Measurements from ENCODE around the gene ZNF524.
"Not testable (repeated sequence)": the region's sequence is repeated elsewhere in the genome, so short reads cannot be mapped to it uniquely, and the experiment has no call there.

ZNF524 gene

GRCh38 chr19:55576746-55577145, 23.3 kb upstream of the ZNF524 start:
- TF ChIP-seq JUND (IDR thresholded peaks at IDR 0.05; ENCODE audit: low read depth): no peak
- DNase-seq (ENCODE audit: low read depth in 1 of 2, low spot score in 1 of 2): no peak
- in situ Hi-C loops (cut with HindIII; ENCODE audit: low pct_unique_long_range_greater_than_20kb, low sequenced_read_pairs): no loop called here

GRCh38 chr19:55578031-55578760, 21.9 kb upstream of the ZNF524 start:
- TF ChIP-seq JUND (IDR thresholded peaks at IDR 0.05; ENCODE audit: low read depth): no peak
- in situ Hi-C loops (cut with HindIII; ENCODE audit: low pct_unique_long_range_greater_than_20kb, low sequenced_read_pairs): no loop called here
- DNase-seq (ENCODE audit: low read depth in 1 of 2, low spot score in 1 of 2): no peak

- no peak for TF ChIP-seq JUND (IDR thresholded peaks at IDR 0.05; ENCODE audit: low read depth)
- no peak for DNase-seq (ENCODE audit: low read depth in 1 of 2, low spot score in 1 of 2)
- in situ Hi-C loops (cut with HindIII; ENCODE audit: low pct_unique_long_range_greater_than_20kb, low sequenced_read_pairs): no loop called here
Measured at GRCh38 chr19:55578761-55579747, 21.0 kb upstream of the ZNF524 start.

- in situ Hi-C loops (cut with HindIII; ENCODE audit: low pct_unique_long_range_greater_than_20kb, low sequenced_read_pairs): no loop called here
- no peak for TF ChIP-seq JUND (IDR thresholded peaks at IDR 0.05; ENCODE audit: low read depth)
- no peak for DNase-seq (ENCODE audit: low read depth in 1 of 2, low spot score in 1 of 2)
Measured at GRCh38 chr19:55579766-55580621, 20.1 kb upstream of the ZNF524 start.

- DNase-seq (ENCODE audit: low read depth in 1 of 2, low spot score in 1 of 2): peak; percentile 67 to 89
- no peak for TF ChIP-seq JUND (IDR thresholded peaks at IDR 0.05; ENCODE audit: low read depth)
- in situ Hi-C loops (cut with HindIII; ENCODE audit: low pct_unique_long_range_greater_than_20kb, low sequenced_read_pairs): no loop called here
Measured at GRCh38 chr19:55580628-55581144, 19.4 kb upstream of the ZNF524 start, which contains the start of gene ZNF579. ZNF579 (minus strand) TSS chr19:55580848; CDS start chr19:55579639, 1,209 bp downstream.

- no peak for TF ChIP-seq JUND (IDR thresholded peaks at IDR 0.05; ENCODE audit: low read depth)
- DNase-seq (ENCODE audit: low read depth in 1 of 2, low spot score in 1 of 2): peak in 1 of 2 experiments; percentile 85
- in situ Hi-C loops (cut with HindIII; ENCODE audit: low pct_unique_long_range_greater_than_20kb, low sequenced_read_pairs): no loop called here
Measured at GRCh38 chr19:55581145-55581822, 18.8 kb upstream of the ZNF524 start.

- in situ Hi-C loops (cut with HindIII; ENCODE audit: low pct_unique_long_range_greater_than_20kb, low sequenced_read_pairs): no loop called here
- peak in 1 of 2 experiments; percentile 71 for DNase-seq (ENCODE audit: low read depth in 1 of 2, low spot score in 1 of 2)
- TF ChIP-seq JUND (IDR thresholded peaks at IDR 0.05; ENCODE audit: low read depth): no peak
Measured at GRCh38 chr19:55581823-55582223, 18.3 kb upstream of the ZNF524 start.

- in situ Hi-C loops (cut with HindIII; ENCODE audit: low pct_unique_long_range_greater_than_20kb, low sequenced_read_pairs): not testable (repeated sequence)
Measured at GRCh38 chr19:55582284-55582683, 17.8 kb upstream of the ZNF524 start.

GRCh38 chr19:55583897-55584296, 16.2 kb upstream of the ZNF524 start:
- in situ Hi-C loops (cut with HindIII; ENCODE audit: low pct_unique_long_range_greater_than_20kb, low sequenced_read_pairs); DNase-seq (ENCODE audit: low read depth in 1 of 2, low spot score in 1 of 2): not testable (repeated sequence)

More at GRCh38 chr19:55582284-55582683, 17.8 kb upstream of the ZNF524 start:
- not testable (repeated sequence) for DNase-seq (ENCODE audit: low read depth in 1 of 2, low spot score in 1 of 2)

- DNase-seq (ENCODE audit: low read depth in 1 of 2, low spot score in 1 of 2): no peak
- no peak for TF ChIP-seq JUND (IDR thresholded peaks at IDR 0.05; ENCODE audit: low read depth)
- in situ Hi-C loops (cut with HindIII; ENCODE audit: low pct_unique_long_range_greater_than_20kb, low sequenced_read_pairs): no loop called here
Measured at GRCh38 chr19:55584871-55585270, 15.2 kb upstream of the ZNF524 start.

- TF ChIP-seq JUND (IDR thresholded peaks at IDR 0.05; ENCODE audit: low read depth): no peak
- no peak for DNase-seq (ENCODE audit: low read depth in 1 of 2, low spot score in 1 of 2)
- in situ Hi-C loops (cut with HindIII; ENCODE audit: low pct_unique_long_range_greater_than_20kb, low sequenced_read_pairs): no loop called here
Measured at GRCh38 chr19:55585658-55586339, 14.3 kb upstream of the ZNF524 start.

Data from T47D (cell line).